ENCODE measurements around the gene RARG.

The RARG gene

DNA sequence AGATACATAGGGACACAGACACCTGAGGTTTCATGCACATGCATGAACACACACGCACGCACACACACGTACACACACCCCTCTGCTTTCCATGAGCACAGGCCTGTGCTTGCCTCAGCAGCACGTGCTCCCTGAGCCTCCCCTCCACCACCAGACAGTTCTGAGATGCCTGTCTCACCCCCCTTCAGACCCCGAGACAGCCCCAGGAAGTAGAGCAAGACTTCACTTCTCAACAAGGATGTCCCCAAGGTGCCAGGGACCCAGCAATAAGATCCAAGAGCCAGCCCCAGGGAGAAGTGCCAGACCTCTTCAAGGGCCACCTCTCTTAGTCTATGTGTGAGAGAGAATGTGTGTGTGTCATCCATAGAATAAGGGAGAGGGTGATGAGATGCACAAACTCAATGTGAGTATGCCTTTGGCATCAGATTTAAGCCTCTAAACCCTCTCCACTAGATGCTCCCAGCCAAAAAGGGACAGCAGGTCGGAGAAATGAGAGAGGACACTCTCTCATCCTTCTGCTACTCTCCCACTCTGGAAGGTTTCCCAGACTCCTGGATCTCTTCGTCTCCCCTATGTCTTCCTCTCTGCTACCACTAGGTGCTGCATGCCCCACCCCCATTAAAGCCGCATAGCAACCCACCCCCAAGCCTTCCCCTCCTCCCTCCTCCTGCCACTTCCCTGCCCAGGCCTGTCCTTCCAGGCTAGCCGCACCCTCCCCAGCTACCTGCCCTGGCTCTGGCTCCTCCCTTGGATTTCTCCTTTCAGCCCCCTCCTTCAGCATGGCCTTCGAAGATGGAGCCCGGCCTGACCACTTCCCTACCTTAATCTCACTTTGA is 7.7 kb downstream of the RARG start:
- Histone ChIP-seq H3K27ac (no peak overlapping the region), H3K27me3 (ENCODE audit: insufficient read depth, low read depth) (no peaks in the 10 kb centered on the region), H3K79me2 (ENCODE audit: insufficient read depth, low read depth) (peaks cover 6% of the 10 kb centered on the region; the same call in 1 of the 2 replicates), H3K36me3 (ENCODE audit: insufficient read depth) (no peaks in the 10 kb centered on the region), H4K20me1 (ENCODE audit: insufficient read depth) (no peaks in the 10 kb centered on the region), H3K4me1 (ENCODE audit: low read depth, poor library complexity, severe bottlenecking) (peaks cover 42% of the 10 kb centered on the region), H2AFZ (ENCODE audit: low read depth) (no peak overlapping the region), H3K9ac (no peak overlapping the region), H3K4me3 (IDR thresholded peaks at IDR 0.05; ENCODE audit: insufficient read depth, low read depth, low read length) (no peak overlapping the region), H3K4me2 (no peak overlapping the region; the same call in 1 of the 2 replicates)
- TF ChIP-seq, protein P1, sequence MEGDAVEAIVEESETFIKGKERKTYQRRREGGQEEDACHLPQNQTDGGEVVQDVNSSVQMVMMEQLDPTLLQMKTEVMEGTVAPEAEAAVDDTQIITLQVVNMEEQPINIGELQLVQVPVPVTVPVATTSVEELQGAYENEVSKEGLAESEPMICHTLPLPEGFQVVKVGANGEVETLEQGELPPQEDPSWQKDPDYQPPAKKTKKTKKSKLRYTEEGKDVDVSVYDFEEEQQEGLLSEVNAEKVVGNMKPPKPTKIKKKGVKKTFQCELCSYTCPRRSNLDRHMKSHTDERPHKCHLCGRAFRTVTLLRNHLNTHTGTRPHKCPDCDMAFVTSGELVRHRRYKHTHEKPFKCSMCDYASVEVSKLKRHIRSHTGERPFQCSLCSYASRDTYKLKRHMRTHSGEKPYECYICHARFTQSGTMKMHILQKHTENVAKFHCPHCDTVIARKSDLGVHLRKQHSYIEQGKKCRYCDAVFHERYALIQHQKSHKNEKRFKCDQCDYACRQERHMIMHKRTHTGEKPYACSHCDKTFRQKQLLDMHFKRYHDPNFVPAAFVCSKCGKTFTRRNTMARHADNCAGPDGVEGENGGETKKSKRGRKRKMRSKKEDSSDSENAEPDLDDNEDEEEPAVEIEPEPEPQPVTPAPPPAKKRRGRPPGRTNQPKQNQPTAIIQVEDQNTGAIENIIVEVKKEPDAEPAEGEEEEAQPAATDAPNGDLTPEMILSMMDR (conservative IDR thresholded peaks at IDR 0.05; ENCODE audit: low read depth, low read length), result no peak

DNA sequence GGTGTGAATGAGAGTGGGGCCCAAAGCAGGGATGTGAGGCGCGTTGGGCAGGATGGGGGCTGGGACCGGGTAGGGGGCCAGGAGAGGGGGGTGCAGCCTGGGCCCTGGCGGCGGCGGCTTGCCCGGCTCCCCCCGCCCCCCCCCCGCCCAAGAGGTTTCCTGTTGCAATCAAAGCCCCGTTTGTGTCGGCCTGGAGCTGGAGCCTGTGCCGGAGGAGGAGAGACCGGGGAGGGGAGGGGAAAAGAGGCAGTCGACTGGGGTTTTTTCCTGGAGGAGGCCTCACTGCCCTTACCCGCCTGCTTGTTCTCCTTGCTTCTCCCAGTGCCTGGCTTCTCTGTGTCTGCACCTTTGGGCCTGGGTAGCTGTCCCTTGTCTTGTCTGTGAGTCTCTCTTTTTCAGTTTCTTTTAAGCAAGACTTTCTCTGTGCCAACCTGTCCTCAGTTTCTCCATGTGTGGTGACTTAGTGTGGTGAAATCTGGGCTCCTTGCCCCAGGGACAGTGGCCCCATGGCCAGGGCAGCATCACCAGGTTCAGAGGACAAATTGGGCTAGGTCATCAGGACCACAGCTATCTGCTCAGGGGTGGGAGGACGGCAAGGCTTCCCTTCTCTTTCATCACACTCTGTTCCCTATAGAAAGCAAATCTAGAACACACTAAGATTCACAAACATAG is 8.5 kb downstream of the RARG start:
- Histone ChIP-seq H4K20me1 (ENCODE audit: insufficient read depth) (no peaks in the 10 kb centered on the region), H3K9ac (no peak overlapping the region), H3K4me2 (peak overlapping the region; percentile 100; the same call in 1 of the 2 replicates), H3K27ac (no peak overlapping the region), H3K79me2 (ENCODE audit: insufficient read depth, low read depth) (peaks cover 12% of the 10 kb centered on the region; the same call in 1 of the 2 replicates), H3K4me1 (ENCODE audit: low read depth, poor library complexity, severe bottlenecking) (peaks cover 46% of the 10 kb centered on the region), H3K4me3 (IDR thresholded peaks at IDR 0.05; ENCODE audit: insufficient read depth, low read depth, low read length) (no peak overlapping the region), H3K27me3 (ENCODE audit: insufficient read depth, low read depth) (no peaks in the 10 kb centered on the region), H2AFZ (ENCODE audit: low read depth) (no peak overlapping the region), H3K36me3 (ENCODE audit: insufficient read depth) (no peaks in the 10 kb centered on the region)
- TF ChIP-seq, protein P1 (conservative IDR thresholded peaks at IDR 0.05; ENCODE audit: low read depth, low read length), result no peak

DNA sequence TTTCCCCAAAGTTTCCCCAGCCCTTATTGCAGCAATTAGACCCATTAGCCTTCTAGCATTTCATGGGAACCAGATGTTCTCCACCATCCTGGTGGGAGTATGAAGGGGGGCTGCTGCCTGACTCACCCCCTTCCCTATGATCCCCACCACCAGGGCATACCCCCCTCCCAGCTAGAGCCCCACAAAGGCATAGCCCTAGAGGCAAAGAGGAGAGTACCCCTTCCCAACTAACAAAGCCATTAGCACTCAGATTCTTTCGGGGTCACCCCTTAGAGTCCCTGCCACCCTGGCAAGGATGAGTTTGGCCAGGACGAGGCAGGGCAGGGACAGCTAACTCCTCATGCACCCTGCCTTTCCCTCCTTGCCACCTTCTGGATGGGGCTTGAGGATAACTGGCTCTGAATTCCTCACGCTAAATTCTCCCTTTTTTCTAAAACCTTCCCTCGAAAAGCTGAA is 9.2 kb downstream of the RARG start:
- peaks cover 18% of the 10 kb centered on the region; the same call in 1 of the 2 replicates for H3K79me2 ChIP-seq (ENCODE audit: insufficient read depth, low read depth)
- H3K27ac ChIP-seq, result no peak overlapping the region; the same call in 1 of the 2 replicates
- peak overlapping the region; percentile 100 for H3K4me2 ChIP-seq
- H3K4me3 ChIP-seq (IDR thresholded peaks at IDR 0.05; ENCODE audit: insufficient read depth, low read depth, low read length), result no peak overlapping the region
- no peak overlapping the region; the same call in 1 of the 2 replicates for H3K9ac ChIP-seq
- no peaks in the 10 kb centered on the region for H4K20me1 ChIP-seq (ENCODE audit: insufficient read depth)
- no peak overlapping the region for H2AFZ ChIP-seq (ENCODE audit: low read depth)
- H3K36me3 ChIP-seq (ENCODE audit: insufficient read depth), result no peaks in the 10 kb centered on the region
- H3K4me1 ChIP-seq (ENCODE audit: low read depth, poor library complexity, severe bottlenecking), result peaks cover 51% of the 10 kb centered on the region
- no peaks in the 10 kb centered on the region for H3K27me3 ChIP-seq (ENCODE audit: insufficient read depth, low read depth)
- TF ChIP-seq, protein P1 (conservative IDR thresholded peaks at IDR 0.05; ENCODE audit: low read depth, low read length), result no peak

DNA sequence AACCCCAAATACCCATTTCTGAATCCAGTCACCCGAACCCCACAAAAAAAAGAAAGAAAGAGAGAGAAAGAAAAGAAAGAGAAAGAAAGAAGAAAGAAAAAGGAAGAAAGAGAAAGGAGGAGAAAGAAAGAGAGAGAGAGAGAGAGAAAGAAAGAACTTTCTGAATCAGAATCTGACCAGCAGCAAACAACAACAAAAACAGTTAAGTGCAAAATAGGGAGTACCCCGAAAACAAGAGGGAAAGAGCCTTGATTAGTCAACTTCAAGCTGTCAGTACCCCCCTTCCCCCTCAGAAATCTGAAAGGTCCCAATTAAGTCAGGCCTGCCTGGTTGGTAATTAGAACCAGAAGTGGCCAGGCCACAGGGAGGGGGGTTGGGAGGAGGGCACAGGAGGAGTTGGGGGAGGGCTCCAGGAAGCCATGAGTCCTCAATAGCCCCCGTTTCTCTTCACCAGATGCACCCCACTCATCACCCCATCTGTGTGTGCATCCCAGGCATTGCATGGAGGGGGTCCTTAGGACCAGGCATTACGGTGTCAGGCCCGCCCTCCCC is 9.8 kb downstream of the RARG start:
- H3K79me2 ChIP-seq (ENCODE audit: insufficient read depth, low read depth), result peaks cover 24% of the 10 kb centered on the region; the same call in 1 of the 2 replicates
- peaks cover 57% of the 10 kb centered on the region for H3K4me1 ChIP-seq (ENCODE audit: low read depth, poor library complexity, severe bottlenecking)
- peak overlapping the region; percentile 100 for H3K4me2 ChIP-seq
- H2AFZ ChIP-seq (ENCODE audit: low read depth), result peak overlapping the region; percentile 91; the same call in 1 of the 2 replicates
- TF ChIP-seq, protein P1 (conservative IDR thresholded peaks at IDR 0.05; ENCODE audit: low read depth, low read length), result no peak
- H3K4me3 ChIP-seq (IDR thresholded peaks at IDR 0.05; ENCODE audit: insufficient read depth, low read depth, low read length), result no peak overlapping the region
- H3K27ac ChIP-seq, result peak overlapping the region; percentile 71
- peak overlapping the region; percentile 26; the same call in 1 of the 2 replicates for H3K9ac ChIP-seq
- no peaks in the 10 kb centered on the region for H3K36me3 ChIP-seq (ENCODE audit: insufficient read depth)
- no peaks in the 10 kb centered on the region for H4K20me1 ChIP-seq (ENCODE audit: insufficient read depth)
- H3K27me3 ChIP-seq (ENCODE audit: insufficient read depth, low read depth), result no peaks in the 10 kb centered on the region
